Measurements from ENCODE around the gene KRTAP5-7. TPM values are rescaled to one million over a fixed set of nuclear protein-coding genes. Genes with fewer than 3 reads are reported as not detected.

KRTAP5-7 gene
- total and polyA plus RNA-seq, 2 of the 8 experiments (the other 6 are each of a cell fraction or from before 2014, with no cell fraction given) = not detected

GRCh38 chr11:71564430-71564829 is 37.4 kb downstream of the KRTAP5-7 start:
- no peaks in the 10 kb centered on the region for H3K9me3 ChIP-seq (ENCODE audit: insufficient read depth in 2 of 2, low read depth in 1 of 2, low read length in 1 of 2)
- H3K4me1 ChIP-seq (replicated peaks in 1 of 4; ENCODE audit: control insufficient read depth in 3 of 4, insufficient read depth in 4 of 4, low read length in 3 of 4) = peaks cover 0 to 8% (median 3%) of the 10 kb centered on the region in 4 experiments; a peak in 5 of 7 replicates
- H3K9ac ChIP-seq (replicated peaks in 1 of 4; ENCODE audit: extremely low read depth in 1 of 4, low read depth in 3 of 4, low read length in 3 of 4) = no peak overlapping the region
- CTCF ChIA-PET (ENCODE audit: partially characterized antibody) = interaction anchor here (0.8 to 3.4 kb wide), 11 partner anchors 10 to 139 kb away, joined by 3 to 37 read pairs (median 5); partner anchors contain the start of genes KRTAP5-11 and KRTAP5-9
- H3K4ac ChIP-seq (replicated peaks; ENCODE audit: insufficient read length, low read depth, low read length) = no peak overlapping the region
- no peak overlapping the region for H3K27ac ChIP-seq (ENCODE audit: low read depth, low read length)
- no peak overlapping the region for H2BK120ac ChIP-seq (replicated peaks; ENCODE audit: low read depth, low read length)
- POLR2A ChIA-PET (ENCODE audit: partially characterized antibody) = interaction anchor here (0.9 kb wide), 1 partner anchor 18 kb away, joined by 4 read pairs; no protein-coding TSS in a partner anchor
- no peaks in the 10 kb centered on the region for H3K23me2 ChIP-seq (ENCODE audit: low read depth, low read length)
- no peak overlapping the region for H3K14ac ChIP-seq (ENCODE audit: insufficient read length)
- H3K27me3 ChIP-seq (replicated peaks in 1 of 4; ENCODE audit: control insufficient read depth in 3 of 4, extremely low read depth in 1 of 4, insufficient read depth in 3 of 4, low read length in 3 of 4) = peaks cover 0 to 2% (median 0%) of the 10 kb centered on the region in 4 experiments; a peak in 2 of 7 replicates
- H4K5ac ChIP-seq (ENCODE audit: insufficient read length, low read depth, low read length) = no peak overlapping the region
- H3K79me2 ChIP-seq (ENCODE audit: control insufficient read depth in 1 of 2, insufficient read depth in 2 of 2, low read length in 2 of 2) = no peaks in the 10 kb centered on the region
- 91% methylated on average over 4 of the region's 4 CpGs; no CpG with 5 or more reads in 1 of the 2 experiments for WGBS, 2 experiments (ENCODE audit: extremely low coverage in 1 of 2, insufficient coverage in 1 of 2, insufficient read length in 1 of 2, insufficient replicate concordance in 2 of 2, low coverage in 1 of 2, low lambda C conversion rate in 2 of 2, missing lambda C conversion rate in 1 of 2)
- H2AK5ac ChIP-seq (ENCODE audit: low read depth, low read length) = no peak overlapping the region
- H2BK20ac ChIP-seq (ENCODE audit: low read length) = no peak overlapping the region
- no peak overlapping the region for H4K8ac ChIP-seq (ENCODE audit: extremely low read depth, insufficient read depth, low read length)
- FAIRE-seq (no peak), DNase-seq (ENCODE audit: low read depth in 1 of 2, low spot score in 2 of 2) (no peak)
- H3K4me2 ChIP-seq (ENCODE audit: insufficient read depth in 1 of 2, low read depth in 2 of 2, low read length in 2 of 2) = no peak overlapping the region
- no peak overlapping the region for H3K56ac ChIP-seq (replicated peaks; ENCODE audit: insufficient read length, low read depth, low read length)
- H3K4me3 ChIP-seq (ENCODE audit: extremely low read depth in 1 of 4, insufficient read depth in 2 of 4, low read depth in 3 of 4, low read length in 4 of 4) = no peak overlapping the region
- no peaks in the 10 kb centered on the region for H3K36me3 ChIP-seq (ENCODE audit: control insufficient read depth in 2 of 4, insufficient read depth in 4 of 4, low read length in 3 of 4)
- H2AFZ ChIP-seq (ENCODE audit: low read length) = no peak overlapping the region
- H2BK12ac ChIP-seq (ENCODE audit: low read depth, low read length) = no peak overlapping the region
- no peak overlapping the region for H4K91ac ChIP-seq (replicated peaks; ENCODE audit: insufficient read length, low read length)
- no peak overlapping the region for H3K23ac ChIP-seq (ENCODE audit: insufficient read length)
- H2BK15ac ChIP-seq (ENCODE audit: low read length) = no peak overlapping the region
- H3K18ac ChIP-seq (ENCODE audit: extremely low read depth, low read length) = no peak overlapping the region
- H2BK5ac ChIP-seq (ENCODE audit: low read depth, low read length) = no peak overlapping the region
- no peaks in the 10 kb centered on the region for H3K79me1 ChIP-seq (ENCODE audit: low read depth, low read length)
- no peaks in the 10 kb centered on the region for H4K20me1 ChIP-seq (replicated peaks in 1 of 2; ENCODE audit: control insufficient read depth in 1 of 2, insufficient read depth in 2 of 2, low read length in 2 of 2)
- TF ChIP-seq JUN (IDR thresholded peaks at IDR 0.05; ENCODE audit: low read depth, low read length) (no peak), CEBPB (IDR thresholded peaks at IDR 0.05; ENCODE audit: low read depth, low read length) (no peak), BRCA1 (IDR thresholded peaks at IDR 0.05; ENCODE audit: low read depth, low read length) (no peak), SIRT6 (IDR thresholded peaks at IDR 0.05; ENCODE audit: low read length) (no peak), CBX5 (IDR thresholded peaks at IDR 0.05; ENCODE audit: low read depth, low read length) (no peak), CBX8 (IDR thresholded peaks at IDR 0.05; ENCODE audit: borderline replicate concordance, low read depth, low read length) (no peak), E2F6 (IDR thresholded peaks at IDR 0.05) (no peak), BCL11A (IDR thresholded peaks at IDR 0.05; ENCODE audit: low read depth in 2 of 2, low read length in 2 of 2) (no peak), TCF12 (IDR thresholded peaks at IDR 0.05; ENCODE audit: low read depth, low read length) (no peak)
